HG03469 (cell line): ENCODE data around the gene FARSA.
"Not testable (repeated sequence)": the region's sequence is repeated elsewhere in the genome, so short reads cannot be mapped to it uniquely, and the experiment has no call there.

ENCODE experiments used
- ATAC-seq: cut with Tn5 transposase; IDR thresholded peaks from one replicate; pipeline ENCODE4 v1.9.1; 2021; ENCODE audit warnings: mild to moderate bottlenecking, moderate library complexity, moderate number of reproducible peaks; ENCODE audit not compliant: unreplicated experiment

Gene FARSA

DNA sequence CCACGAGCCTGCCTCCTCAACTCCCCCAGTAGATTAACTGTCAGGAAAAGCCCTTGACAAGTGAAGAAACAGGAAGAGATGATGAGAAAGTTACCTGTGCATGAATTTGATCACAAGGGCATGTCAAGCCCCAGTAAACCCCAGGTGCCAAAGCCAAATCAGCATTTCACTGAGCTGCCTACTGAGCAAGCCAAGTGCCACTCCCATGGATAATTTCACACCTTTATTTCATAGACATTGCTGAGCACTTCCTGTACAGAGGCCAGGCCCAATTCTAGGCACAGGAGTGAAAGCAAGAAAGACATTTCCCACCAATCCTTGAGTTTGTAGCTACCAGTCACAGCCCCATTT lies 21.1 kb upstream of the FARSA start:
- ATAC-seq = no peak

- ATAC-seq = no peak
Measured at GRCh38 chr19:12953799-12954611, 20.5 kb upstream of the FARSA start.

DNA sequence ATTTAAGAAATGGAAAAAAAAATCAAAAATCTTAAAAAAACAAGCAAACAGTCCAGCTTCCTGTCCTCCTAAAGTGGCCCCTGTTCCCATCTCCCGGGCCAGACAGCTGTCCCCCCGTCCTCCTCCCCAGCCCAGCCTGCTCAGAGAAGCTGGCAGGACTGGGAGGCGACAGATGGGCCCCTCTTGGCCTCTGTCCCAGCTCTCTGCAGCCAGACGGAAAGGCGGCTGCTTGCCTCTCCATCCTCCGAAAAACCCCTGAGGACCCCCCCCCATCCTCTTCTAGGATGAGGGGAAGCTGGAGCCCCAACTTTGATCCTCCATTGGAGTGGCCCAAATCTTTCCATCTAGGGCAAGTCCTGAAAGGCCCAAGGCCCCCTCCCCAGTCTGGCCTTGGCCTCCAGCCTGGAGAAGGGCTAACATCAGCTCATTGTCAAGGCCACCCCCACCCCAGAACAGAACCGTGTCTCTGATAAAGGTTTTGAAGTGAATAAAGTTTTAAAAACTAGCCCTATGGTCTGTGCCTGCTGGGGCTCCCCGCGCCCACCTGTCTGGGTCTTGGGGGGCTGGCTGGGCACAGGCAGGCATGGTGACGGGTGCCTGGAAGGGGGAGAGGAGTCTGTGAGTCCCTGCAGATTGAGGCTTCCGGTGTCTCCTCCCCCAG lies 19.8 kb upstream of the FARSA start:
- ATAC-seq = no peak

DNA sequence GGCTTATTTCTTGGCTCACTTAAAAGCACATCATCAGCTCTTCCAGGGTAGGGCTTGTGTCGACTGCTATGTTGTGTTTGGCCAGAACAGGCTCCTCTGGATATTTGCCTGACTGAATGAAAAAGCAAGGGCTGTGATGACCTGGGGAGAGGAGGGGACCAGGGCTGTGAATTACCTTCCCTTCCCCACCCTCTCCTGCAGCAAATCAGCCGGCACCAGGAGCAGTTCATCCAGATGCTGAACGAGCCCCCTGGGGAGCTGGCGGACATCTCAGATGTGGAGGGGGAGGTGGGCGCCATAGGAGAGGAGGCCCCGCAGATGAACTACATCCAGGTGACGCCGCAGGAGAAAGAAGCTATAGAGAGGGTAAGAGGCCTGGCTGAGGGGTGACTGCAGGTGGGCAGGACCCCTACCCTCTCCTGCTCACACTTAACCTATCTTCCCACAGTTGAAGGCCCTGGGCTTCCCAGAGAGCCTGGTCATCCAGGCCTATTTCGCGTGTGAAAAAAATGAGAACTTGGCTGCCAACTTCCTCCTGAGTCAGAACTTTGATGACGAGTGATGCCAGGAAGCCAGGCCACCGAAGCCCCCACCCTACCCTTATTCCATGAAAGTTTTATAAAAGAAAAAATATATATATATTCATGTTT lies 19.1 kb upstream of the FARSA start:
- ATAC-seq = no peak

GRCh38 chr19:12952050-12952449 lies 18.5 kb upstream of the FARSA start:
- ATAC-seq = not testable (repeated sequence)

DNA sequence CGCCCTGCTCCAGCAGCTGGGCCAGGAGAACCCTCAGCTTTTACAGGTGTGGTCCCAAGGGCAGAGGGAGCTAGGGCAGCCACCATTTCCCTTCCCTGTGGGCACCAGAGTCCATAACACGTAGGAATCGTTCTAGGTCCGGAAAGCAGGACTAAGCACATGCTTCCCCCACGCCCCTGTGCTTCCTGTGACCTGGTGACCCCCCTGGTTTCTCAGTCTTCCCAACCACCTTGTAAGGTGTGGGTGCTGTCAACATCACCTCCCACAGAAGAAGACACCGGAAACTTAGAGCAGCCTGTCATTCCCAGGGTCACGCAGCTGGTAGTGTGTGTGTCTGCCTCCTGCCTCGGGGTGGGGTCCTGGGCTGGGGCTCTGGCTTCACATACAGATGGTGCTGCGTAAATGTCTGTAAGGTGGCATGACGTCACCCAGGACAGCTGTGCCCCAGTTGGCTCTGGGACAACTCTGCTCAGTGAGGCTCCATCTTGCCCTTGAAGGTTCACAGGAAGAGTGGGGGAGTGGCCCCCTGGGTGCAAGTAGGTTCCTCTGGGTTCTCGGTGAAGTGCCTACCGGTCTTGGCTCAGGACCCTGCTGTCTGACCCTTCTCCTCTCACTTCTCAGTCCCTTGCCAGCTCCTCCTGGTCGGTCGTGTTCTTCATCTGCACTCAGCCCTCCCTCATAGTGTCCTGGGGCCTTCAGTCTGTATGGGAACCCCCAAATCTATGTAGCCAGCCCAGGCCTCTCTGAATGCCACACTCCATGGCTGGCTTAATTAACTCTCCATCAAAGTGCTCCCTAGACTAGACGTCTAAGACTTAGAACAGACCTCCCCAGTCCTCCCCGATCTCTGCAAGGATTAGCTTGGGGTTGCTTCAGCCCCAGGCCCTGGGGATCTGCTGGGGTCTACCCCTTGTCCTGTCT lies 16.1 kb upstream of the FARSA start:
- ATAC-seq = no peak

DNA sequence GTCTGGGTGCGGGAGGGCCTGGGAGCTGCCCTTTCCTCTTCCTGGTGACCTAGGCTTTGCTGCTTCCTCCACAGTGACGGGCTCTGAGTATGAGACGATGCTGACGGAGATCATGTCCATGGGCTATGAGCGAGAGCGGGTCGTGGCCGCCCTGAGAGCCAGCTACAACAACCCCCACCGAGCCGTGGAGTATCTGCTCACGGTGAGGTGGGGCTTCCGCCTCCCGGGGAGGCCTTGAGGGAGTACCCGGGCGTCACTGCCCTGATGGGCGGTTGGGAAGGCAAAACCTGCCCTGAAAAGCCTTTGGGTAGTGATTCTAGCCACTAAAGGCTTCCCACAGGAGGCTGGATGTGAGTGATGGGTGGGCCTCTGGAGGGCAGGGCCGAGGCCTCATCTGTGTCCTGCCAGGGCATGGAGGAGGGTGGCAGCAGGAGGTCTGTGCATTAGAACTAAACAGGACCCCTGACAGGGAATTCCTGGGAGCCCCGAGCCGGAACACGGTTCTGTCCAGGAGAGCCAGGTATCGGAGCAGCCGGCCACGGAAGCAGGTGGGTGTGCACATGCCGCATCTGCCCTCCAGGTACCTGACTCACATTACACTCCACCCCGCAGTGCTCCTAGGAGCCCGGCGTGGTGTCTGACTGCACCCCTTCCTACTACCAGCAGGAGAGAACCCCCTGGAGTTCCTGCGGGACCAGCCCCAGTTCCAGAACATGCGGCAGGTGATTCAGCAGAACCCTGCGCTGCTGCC lies 15.3 kb upstream of the FARSA start:
- ATAC-seq = no peak

DNA sequence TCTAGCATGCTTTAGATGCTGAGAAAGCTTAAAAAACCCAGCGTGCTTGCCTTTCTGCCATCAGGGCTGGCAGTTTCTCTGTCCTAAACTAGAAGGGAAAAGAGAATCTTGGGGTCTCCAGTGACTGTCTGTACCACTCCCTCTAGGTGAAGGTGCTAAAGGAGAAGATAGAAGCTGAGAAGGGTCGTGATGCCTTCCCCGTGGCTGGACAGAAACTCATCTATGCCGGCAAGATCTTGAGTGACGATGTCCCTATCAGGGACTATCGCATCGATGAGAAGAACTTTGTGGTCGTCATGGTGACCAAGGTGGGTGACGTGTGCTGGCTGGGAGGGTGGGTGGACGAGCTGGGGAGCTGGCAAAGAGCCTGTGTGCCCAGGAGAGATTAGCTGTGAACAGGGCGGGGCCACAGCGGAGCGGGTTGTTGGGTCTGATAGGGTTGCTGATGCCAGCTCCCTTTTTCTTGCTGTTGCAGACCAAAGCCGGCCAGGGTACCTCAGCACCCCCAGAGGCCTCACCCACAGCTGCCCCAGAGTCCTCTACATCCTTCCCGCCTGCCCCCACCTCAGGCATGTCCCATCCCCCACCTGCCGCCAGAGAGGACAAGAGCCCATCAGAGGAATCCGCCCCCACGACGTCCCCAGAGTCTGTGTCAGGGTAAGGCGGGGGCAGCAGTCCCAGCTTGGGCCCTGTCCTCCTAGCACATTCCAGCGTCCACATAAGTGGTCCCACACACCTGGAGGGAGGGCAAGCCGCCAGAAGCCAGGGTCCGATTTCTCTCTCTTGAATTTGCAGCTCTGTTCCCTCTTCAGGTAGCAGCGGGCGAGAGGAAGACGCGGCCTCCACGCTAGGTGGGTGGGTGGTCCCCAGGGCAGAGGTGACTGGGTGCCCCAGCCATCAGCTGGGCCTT lies 14.4 kb upstream of the FARSA start:
- no peak for ATAC-seq

DNA sequence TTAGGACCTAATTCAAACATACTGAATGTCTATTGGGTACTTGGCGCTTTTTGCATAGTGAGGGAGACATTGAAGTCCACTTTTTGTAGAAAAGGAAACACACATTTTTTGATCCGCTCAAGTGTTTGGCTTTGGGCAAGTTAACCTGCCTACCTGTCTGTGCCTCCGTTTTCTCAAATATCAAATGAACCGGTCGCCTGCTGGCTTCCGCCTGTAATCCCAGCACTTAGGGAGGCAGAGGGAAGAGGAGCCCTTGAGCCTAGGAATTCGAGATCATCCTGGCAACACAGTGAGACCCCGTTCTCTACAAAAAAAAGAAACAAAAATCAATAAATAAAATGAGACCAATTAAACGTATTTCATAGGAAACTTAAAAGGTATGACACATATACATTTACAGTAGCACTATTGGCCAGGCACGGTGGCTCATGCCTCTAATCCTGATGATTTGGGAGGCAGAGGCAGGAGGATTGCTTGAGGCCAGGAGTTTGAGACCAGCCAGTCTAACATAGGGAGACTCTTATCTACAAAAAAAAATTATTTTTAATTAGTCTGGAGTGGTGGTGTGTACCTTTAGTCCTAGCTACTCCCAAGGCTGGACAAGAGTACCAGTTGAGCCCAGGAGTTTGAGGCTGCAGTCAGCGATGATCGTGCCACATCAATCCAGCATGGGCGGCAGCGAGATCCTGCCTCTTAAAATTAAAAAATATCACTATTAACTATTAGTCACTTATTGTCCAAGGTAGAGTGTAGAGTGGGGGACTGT lies 13.4 kb upstream of the FARSA start:
- ATAC-seq = no peak

DNA sequence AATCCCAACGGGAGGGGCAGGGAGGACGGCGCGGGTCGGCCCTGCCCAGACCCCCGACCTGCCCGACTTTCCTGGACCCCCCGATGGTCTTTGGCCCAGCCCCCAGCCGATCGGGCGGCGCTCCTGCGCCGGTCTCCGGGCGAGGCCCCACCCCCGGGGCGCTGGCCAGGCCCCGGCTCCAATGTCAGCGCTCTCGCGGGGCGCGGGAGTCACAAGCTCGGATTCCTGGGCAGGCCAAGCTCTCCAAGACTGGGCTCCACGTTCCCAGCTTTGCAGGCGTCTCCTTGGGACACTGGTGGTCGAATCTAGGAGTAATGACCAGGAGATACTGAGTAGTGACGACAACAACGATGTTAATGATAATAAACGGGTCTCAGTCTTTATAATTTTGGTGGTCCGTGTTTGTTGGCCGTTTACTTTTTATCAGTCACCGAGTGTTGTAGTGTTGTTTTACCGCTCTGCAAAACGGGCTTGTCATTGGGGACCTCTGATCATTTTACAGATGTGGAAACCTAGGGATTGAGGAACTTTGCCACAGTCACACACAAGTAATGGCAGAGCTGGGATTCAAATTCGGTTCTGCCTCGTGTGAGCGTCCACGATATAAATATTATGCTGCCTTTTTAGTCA lies 12.7 kb upstream of the FARSA start:
- no peak for ATAC-seq

- peak; percentile 57 for ATAC-seq
Measured at GRCh38 chr19:12945479-12946091, 12.1 kb upstream of the FARSA start, which contains the start of gene RAD23A. Gene RAD23A (plus strand): TSS chr19:12945862. CDS start chr19:12945949, 87 bp downstream.

- ATAC-seq = no peak
Measured at GRCh38 chr19:12944104-12944674, 10.7 kb upstream of the FARSA start.

DNA sequence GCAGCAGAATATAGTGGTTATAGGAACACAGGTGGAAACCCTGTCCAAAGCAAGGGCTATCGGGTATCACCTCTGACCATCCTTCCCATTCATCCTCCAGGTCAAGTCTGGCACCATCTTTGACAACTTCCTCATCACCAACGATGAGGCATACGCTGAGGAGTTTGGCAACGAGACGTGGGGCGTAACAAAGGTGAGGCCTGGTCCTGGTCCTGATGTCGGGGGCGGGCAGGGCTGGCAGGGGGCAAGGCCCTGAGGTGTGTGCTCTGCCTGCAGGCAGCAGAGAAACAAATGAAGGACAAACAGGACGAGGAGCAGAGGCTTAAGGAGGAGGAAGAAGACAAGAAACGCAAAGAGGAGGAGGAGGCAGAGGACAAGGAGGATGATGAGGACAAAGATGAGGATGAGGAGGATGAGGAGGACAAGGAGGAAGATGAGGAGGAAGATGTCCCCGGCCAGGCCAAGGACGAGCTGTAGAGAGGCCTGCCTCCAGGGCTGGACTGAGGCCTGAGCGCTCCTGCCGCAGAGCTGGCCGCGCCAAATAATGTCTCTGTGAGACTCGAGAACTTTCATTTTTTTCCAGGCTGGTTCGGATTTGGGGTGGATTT lies 10.0 kb upstream of the FARSA start:
- no peak for ATAC-seq

DNA sequence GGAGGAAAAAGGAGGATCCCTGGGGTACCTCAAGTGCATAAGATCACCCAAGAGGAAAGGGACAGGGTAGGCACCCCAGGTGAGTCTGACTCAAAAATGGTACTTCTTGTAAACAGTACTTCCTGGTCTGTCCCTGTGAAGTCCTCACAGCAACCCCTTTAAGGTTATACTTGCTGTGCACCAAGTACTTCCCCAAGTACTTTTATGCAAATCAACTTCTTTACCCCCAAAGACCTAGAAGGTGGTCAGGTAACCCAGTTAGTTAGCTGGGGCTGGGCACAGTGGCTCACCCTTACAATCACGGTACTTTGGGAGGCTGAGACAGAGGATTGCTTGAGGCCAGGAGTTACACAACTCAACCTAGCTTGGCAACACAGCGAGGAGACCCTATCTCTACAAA lies 7.4 kb upstream of the FARSA start:
- ATAC-seq = no peak

DNA sequence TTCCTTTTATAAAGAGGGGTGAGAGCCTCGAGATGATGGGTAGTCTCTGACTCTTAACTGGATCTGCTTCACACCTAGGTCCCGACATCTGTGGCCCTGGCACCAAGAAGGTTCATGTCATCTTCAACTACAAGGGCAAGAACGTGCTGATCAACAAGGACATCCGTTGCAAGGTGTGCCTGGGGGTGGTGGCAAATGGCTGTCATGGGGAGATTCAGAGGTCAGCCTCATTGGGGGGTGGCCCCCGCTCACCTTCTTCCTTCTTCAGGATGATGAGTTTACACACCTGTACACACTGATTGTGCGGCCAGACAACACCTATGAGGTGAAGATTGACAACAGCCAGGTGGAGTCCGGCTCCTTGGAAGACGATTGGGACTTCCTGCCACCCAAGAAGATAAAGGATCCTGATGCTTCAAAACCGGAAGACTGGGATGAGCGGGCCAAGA lies 6.5 kb upstream of the FARSA start:
- ATAC-seq = no peak

DNA sequence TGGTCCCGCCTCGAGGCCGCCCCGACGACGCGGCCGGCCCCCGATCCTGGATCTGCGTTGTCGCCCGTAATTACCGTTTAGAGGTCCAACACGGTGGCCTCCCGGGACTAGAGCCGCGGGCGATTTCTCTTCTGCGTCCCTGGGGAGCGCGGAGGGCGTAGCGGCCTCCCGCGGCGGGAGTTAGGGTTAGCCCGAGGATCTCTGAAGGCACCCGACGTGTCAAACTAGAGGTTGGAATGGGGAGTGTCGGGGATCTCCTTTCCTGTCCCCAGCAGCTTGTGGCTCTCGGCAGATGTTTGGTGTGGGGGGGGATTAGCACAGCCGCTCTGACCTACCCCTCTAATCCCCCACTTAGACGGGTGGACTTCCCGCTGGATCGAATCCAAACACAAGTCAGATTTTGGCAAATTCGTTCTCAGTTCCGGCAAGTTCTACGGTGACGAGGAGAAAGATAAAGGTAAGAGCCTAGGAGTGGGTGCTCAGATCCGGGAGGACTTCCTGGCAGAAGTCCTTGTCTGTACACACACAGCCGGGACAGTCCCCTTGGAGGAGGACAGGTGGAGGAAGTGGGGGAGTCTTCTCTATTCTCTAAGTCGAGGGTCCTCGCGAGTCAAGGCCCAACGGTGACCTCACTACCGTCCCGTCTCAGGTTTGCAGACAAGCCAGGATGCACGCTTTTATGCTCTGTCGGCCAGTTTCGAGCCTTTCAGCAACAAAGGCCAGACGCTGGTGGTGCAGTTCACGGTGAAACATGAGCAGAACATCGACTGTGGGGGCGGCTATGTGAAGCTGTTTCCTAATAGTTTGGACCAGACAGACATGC lies 5.5 kb upstream of the FARSA start:
- ATAC-seq = no peak
